Liver (tissue), 9 donors: Measurements from ENCODE around the gene SCRN2. TPM values are rescaled to one million over a fixed set of nuclear protein-coding genes. Genes with fewer than 3 reads are reported as not detected.

Source experiments
- DNase-seq: peaks from one replicate; pipeline ENCODE4 v3.0.0-alpha.2; 2017; ENCODE audit warnings: low spot score
- H3K27ac ChIP-seq, 2 donors: one replicate each; pipeline ENCODE4 v1.7.0; 2013; ENCODE audit warnings: inconsistent platforms in 2 of 2, low read length in 2 of 2, control low read depth in 1 of 2, low read depth in 1 of 2, mild to moderate bottlenecking in 1 of 2
- H3K27me3 ChIP-seq, 4 donors: one replicate each; pipeline versions ENCODE4 v1.6.1 to v1.7.0; 2013; ENCODE audit warnings: low read length in 3 of 4, inconsistent platforms in 1 of 4, mild to moderate bottlenecking in 1 of 4, moderate library complexity in 1 of 4; ENCODE audit not compliant: control insufficient read depth in 4 of 4, insufficient read depth in 4 of 4
- H3K36me3 ChIP-seq, 4 donors: one replicate each; pipeline versions ENCODE4 v1.6.1 to v1.7.0; 2013; ENCODE audit warnings: low read length in 3 of 4, mild to moderate bottlenecking in 3 of 4, low read depth in 1 of 4, moderate library complexity in 1 of 4; ENCODE audit not compliant: control insufficient read depth in 4 of 4, insufficient read depth in 3 of 4
- H3K4me1 ChIP-seq, 4 donors: one replicate each; pipeline versions ENCODE4 v1.6.1 to v1.7.0; 2013; ENCODE audit warnings: low read length in 3 of 4, mild to moderate bottlenecking in 3 of 4, moderate library complexity in 1 of 4; ENCODE audit not compliant: control insufficient read depth in 4 of 4, insufficient read depth in 4 of 4
- H3K4me3 ChIP-seq, 3 donors: one replicate each; pipeline versions ENCODE4 v1.6.1 to v1.7.0; 2013; ENCODE audit warnings: low read length in 3 of 3, control low read depth in 1 of 3, low read depth in 1 of 3, mild to moderate bottlenecking in 1 of 3
- H3K9ac ChIP-seq, 2 donors: one replicate each; pipeline ENCODE4 v1.7.0; 2013; ENCODE audit warnings: low read length in 2 of 2, mild to moderate bottlenecking in 2 of 2, moderate library complexity in 2 of 2, control low read depth in 1 of 2, low read depth in 1 of 2
- H3K9me3 ChIP-seq, 4 donors: one replicate each; pipeline versions ENCODE4 v1.6.1 to v1.7.0; 2013; ENCODE audit warnings: low read length in 3 of 4; ENCODE audit not compliant: control insufficient read depth in 4 of 4
- EGR1 ChIP-seq, 2 donors: IDR thresholded peaks; 2 replicates each; pipeline ENCODE4 v1.6.1; 2016 to 2018; ENCODE audit warnings: antibody characterized with exemption in 2 of 2, low read depth in 2 of 2
- FOXA1 ChIP-seq: IDR thresholded peaks from 2 replicates; pipeline ENCODE4 v1.6.1; 2016; ENCODE audit warnings: antibody characterized with exemption
- FOXA2 ChIP-seq: IDR thresholded peaks from 2 replicates; pipeline ENCODE4 v1.6.1; 2016; ENCODE audit warnings: antibody characterized with exemption
- GABPA ChIP-seq, 2 donors: IDR thresholded peaks in 1 of 2; conservative IDR thresholded peaks in 1 of 2; 2 replicates each; pipeline ENCODE4 v1.6.1; 2016; ENCODE audit warnings: antibody characterized with exemption in 2 of 2, mild to moderate bottlenecking in 1 of 2, moderate library complexity in 1 of 2
- HNF4G ChIP-seq: IDR thresholded peaks from 2 replicates; pipeline ENCODE4 v1.6.1; 2016; ENCODE audit warnings: antibody characterized with exemption
- JUND ChIP-seq, 2 donors: IDR thresholded peaks; 2 replicates each; pipeline ENCODE4 v1.6.1; 2016; ENCODE audit warnings: antibody characterized with exemption in 2 of 2
- NR2F2 ChIP-seq: IDR thresholded peaks from 2 replicates; pipeline ENCODE4 v1.6.1; 2016; ENCODE audit warnings: antibody characterized with exemption
- RAD21 ChIP-seq, 2 donors: IDR thresholded peaks; 2 replicates each; pipeline ENCODE4 v1.6.1; 2016; ENCODE audit warnings: antibody characterized with exemption in 2 of 2, mild to moderate bottlenecking in 2 of 2
- RXRA ChIP-seq, 2 donors: IDR thresholded peaks; 2 replicates each; pipeline ENCODE4 v1.6.1; 2017 to 2018; ENCODE audit warnings: antibody characterized with exemption in 2 of 2, mild to moderate bottlenecking in 1 of 2
- TAF1 ChIP-seq: conservative IDR thresholded peaks from 2 replicates; pipeline ENCODE4 v1.6.1; 2016; ENCODE audit warnings: antibody characterized with exemption, mild to moderate bottlenecking
- YY1 ChIP-seq: IDR thresholded peaks from 2 replicates; pipeline ENCODE4 v1.6.1; 2016; ENCODE audit warnings: antibody characterized with exemption, mild to moderate bottlenecking
- WGBS: extraction: QIAGEN DNeasy Blood & Tissue Kit; methylation state at CpG from one replicate; pipeline ENCODE4 v1.1.7; 2013; 5-methylcytosine and 5-hydroxymethylcytosine counted together
- polyA plus RNA-seq, 2 donors: library from polyadenylated mRNA; stranded (reverse) in 1 of 2; unstranded in 1 of 2; fragments of 200-250 nt in 1 of 2; fragments of >200 nt in 1 of 2; fragmentation: Nextera tagmentation in 1 of 2; extraction: Ambion mirVana in 1 of 2; gene quantifications; one replicate each; pipeline versions ENCODE4 v1.2.1 to v1.2.3, GENCODE V29; 2013 to 2015
- total RNA-seq, 2 donors: library from RNA; depleted of rRNA; stranded (reverse); fragments of >200 nt; gene quantifications; one replicate each; pipeline ENCODE4 v1.2.3, GENCODE V29; 2014
- TF ChIP-seq, protein P1 (sequence below): IDR thresholded peaks from 2 replicates; pipeline ENCODE4 v1.6.1; 2016; ENCODE audit warnings: antibody characterized with exemption, mild to moderate bottlenecking
- TF ChIP-seq, protein P2 (sequence below): IDR thresholded peaks from 2 replicates; pipeline ENCODE4 v1.6.1; 2016; ENCODE audit warnings: antibody characterized with exemption
- TF ChIP-seq, protein P3 (sequence below): fragments of 150-350 bp; IDR thresholded peaks from 2 replicates; pipeline ENCODE4 v1.5.1; 2017; ENCODE audit warnings: improper control_type of control experiment, low read depth, low read length; ENCODE audit not compliant: missing input control
- TF ChIP-seq, protein P4 (sequence below): IDR thresholded peaks from 2 replicates; pipeline ENCODE4 v1.6.1; 2016; ENCODE audit warnings: antibody characterized with exemption
- donor health status: healthy.
- donor health status: healthy.
- donor health status: healthy.
- donor health status: healthy.
- donor health status: healthy.

SCRN2 gene
- total and polyA plus RNA-seq, 4 donors: 17.8 to 27.4 (median 20.3) TPM

DNA sequence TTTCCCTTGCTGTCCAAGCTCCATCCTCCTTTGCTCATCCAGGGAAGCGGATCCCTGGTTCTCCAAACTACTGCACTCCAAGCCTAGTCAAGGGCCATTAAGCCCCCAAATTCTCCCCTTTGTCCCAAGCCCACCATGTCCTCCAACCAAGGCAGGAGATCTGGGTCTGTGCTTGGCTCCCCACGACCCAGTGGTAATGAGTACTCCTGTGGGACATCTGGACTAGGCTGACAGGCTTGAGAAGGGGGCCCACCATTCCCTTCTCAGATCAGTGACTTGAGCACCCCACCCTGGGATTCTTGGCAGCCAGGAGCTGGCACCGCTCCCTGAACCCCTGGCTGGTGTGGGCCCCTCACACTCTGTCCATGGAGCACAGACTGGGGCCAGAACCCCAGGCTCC is 36.6 kb downstream of the SCRN2 start (continued):
- TF ChIP-seq, protein P1, sequence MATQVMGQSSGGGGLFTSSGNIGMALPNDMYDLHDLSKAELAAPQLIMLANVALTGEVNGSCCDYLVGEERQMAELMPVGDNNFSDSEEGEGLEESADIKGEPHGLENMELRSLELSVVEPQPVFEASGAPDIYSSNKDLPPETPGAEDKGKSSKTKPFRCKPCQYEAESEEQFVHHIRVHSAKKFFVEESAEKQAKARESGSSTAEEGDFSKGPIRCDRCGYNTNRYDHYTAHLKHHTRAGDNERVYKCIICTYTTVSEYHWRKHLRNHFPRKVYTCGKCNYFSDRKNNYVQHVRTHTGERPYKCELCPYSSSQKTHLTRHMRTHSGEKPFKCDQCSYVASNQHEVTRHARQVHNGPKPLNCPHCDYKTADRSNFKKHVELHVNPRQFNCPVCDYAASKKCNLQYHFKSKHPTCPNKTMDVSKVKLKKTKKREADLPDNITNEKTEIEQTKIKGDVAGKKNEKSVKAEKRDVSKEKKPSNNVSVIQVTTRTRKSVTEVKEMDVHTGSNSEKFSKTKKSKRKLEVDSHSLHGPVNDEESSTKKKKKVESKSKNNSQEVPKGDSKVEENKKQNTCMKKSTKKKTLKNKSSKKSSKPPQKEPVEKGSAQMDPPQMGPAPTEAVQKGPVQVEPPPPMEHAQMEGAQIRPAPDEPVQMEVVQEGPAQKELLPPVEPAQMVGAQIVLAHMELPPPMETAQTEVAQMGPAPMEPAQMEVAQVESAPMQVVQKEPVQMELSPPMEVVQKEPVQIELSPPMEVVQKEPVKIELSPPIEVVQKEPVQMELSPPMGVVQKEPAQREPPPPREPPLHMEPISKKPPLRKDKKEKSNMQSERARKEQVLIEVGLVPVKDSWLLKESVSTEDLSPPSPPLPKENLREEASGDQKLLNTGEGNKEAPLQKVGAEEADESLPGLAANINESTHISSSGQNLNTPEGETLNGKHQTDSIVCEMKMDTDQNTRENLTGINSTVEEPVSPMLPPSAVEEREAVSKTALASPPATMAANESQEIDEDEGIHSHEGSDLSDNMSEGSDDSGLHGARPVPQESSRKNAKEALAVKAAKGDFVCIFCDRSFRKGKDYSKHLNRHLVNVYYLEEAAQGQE: no peak
- TF ChIP-seq FOXA1: no peak
- TF ChIP-seq, protein P2, sequence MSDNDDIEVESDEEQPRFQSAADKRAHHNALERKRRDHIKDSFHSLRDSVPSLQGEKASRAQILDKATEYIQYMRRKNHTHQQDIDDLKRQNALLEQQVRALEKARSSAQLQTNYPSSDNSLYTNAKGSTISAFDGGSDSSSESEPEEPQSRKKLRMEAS: no peak
- no peak for TF ChIP-seq FOXA2
- TF ChIP-seq EGR1 (IDR thresholded peaks at IDR 0.05; ENCODE audit: low read depth in 2 of 2): no peak
- TF ChIP-seq JUND (IDR thresholded peaks at IDR 0.05): no peak
- TF ChIP-seq TAF1: no peak

DNA sequence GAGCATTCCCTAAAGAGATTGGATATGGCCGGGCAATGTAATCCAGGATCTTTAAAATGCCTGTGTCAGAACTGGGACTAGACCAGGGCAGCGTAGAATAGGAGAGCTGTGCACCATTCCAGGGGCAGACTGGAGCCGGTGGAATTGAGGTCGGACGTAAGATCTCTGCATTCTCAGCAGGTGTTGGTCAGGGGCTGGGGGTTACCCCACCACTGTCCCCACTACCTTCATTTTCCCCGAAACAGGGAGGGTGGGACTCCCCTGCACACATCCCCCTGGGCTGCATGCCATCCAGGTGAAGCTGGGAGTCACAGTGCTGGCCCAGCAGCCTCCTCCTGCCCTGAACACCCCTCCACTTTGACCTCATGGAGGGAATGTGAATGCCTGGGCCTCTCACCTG is 37.3 kb downstream of the SCRN2 start:
- H3K9me3 ChIP-seq: no peaks in the 10 kb centered on the region
- no peak overlapping the region for H3K9ac ChIP-seq
- TF ChIP-seq, protein P1: no peak
- TF ChIP-seq YY1: no peak
- TF ChIP-seq TAF1: no peak
- TF ChIP-seq HNF4G: no peak
- TF ChIP-seq, protein P3, sequence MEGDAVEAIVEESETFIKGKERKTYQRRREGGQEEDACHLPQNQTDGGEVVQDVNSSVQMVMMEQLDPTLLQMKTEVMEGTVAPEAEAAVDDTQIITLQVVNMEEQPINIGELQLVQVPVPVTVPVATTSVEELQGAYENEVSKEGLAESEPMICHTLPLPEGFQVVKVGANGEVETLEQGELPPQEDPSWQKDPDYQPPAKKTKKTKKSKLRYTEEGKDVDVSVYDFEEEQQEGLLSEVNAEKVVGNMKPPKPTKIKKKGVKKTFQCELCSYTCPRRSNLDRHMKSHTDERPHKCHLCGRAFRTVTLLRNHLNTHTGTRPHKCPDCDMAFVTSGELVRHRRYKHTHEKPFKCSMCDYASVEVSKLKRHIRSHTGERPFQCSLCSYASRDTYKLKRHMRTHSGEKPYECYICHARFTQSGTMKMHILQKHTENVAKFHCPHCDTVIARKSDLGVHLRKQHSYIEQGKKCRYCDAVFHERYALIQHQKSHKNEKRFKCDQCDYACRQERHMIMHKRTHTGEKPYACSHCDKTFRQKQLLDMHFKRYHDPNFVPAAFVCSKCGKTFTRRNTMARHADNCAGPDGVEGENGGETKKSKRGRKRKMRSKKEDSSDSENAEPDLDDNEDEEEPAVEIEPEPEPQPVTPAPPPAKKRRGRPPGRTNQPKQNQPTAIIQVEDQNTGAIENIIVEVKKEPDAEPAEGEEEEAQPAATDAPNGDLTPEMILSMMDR: no peak
- TF ChIP-seq RAD21 (IDR thresholded peaks at IDR 0.05): no peak
- TF ChIP-seq GABPA (IDR thresholded peaks at IDR 0.05 in 1 of 2, conservative IDR thresholded peaks at IDR 0.05 in 1 of 2): no peak
- TF ChIP-seq, protein P2: no peak
- TF ChIP-seq NR2F2: no peak
- TF ChIP-seq RXRA (IDR thresholded peaks at IDR 0.05): no peak
- no peak for TF ChIP-seq FOXA2
- TF ChIP-seq, protein P4, sequence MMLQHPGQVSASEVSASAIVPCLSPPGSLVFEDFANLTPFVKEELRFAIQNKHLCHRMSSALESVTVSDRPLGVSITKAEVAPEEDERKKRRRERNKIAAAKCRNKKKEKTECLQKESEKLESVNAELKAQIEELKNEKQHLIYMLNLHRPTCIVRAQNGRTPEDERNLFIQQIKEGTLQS: no peak
- H3K36me3 ChIP-seq: peaks cover 0 to 3% (median under 1%) of the 10 kb centered on the region in 4 donors
- no peaks in the 10 kb centered on the region for H3K4me1 ChIP-seq
- WGBS: 81% methylated on average over 6 of the region's 6 CpGs
- no peaks in the 10 kb centered on the region for H3K27me3 ChIP-seq
- no peak for DNase-seq
- H3K4me3 ChIP-seq: no peak overlapping the region
- no peak overlapping the region for H3K27ac ChIP-seq
